GM12878 (cell line): ENCODE measurements around the gene RYK. TPM values are rescaled to one million over a fixed set of nuclear protein-coding genes. Genes with fewer than 3 reads are reported as not detected.

Source experiments
- ATAC-seq: fragments of 200-7000 bp; cut with Tn5 transposase; 3 replicates; pipeline ENCODE4 v1.9.1; 2020; ENCODE audit warnings: mild to moderate bottlenecking, moderate library complexity
- BruUV-seq: library from RNA; stranded (reverse); fragments of 400-500 nt; replicated peaks from 2 replicates; lab custom pipeline; 2021; lab: Mats Ljungman, UMichigan
- CTCF ChIA-PET: fragments of 300-600 bp; sonication (Branson Sonifier 250); formaldehyde crosslinking; extraction: SDS; loops from one replicate; lab custom pipeline; 2021; ENCODE audit warnings: inconsistent platforms; lab: Yijun Ruan, JAX
- POLR2A ChIA-PET: fragments of 350-600 bp; formaldehyde crosslinking; extraction: SDS; loops from one replicate; lab custom pipeline; 2021; ENCODE audit warnings: inconsistent platforms; lab: Charles Lee
- RAD21 ChIA-PET: fragments of 300-600 bp; sonication (Branson Sonifier 250); formaldehyde crosslinking; loops from one replicate; lab custom pipeline; 2023; ENCODE audit warnings: antibody characterized with exemption; ENCODE audit not compliant: unreplicated experiment; lab: Charles Lee
- SMC1A ChIA-PET: fragments of 300-600 bp; sonication (Branson Sonifier 250); formaldehyde crosslinking; loops from one replicate; lab custom pipeline; 2023; ENCODE audit not compliant: unreplicated experiment, uncharacterized antibody; lab: Charles Lee
- DNase-seq: peaks from one replicate; pipeline ENCODE4 v3.0.0-alpha.2; 2011; ENCODE audit warnings: low read depth, low spot score
- FAIRE-seq: peaks from 3 replicates; lab custom pipeline; 2011; peaks lifted over from hg19 to GRCh38; lab: Jason Lieb, UNC
- H2AFZ ChIP-seq: 2 replicates; pipeline ENCODE4 v1.6.0; 2011; ENCODE audit warnings: low read depth, low read length, control low read depth; ENCODE audit not compliant: control insufficient read depth
- H3K27ac ChIP-seq: 2 replicates; pipeline ENCODE4 v1.5.1; 2011; ENCODE audit warnings: control low read depth; ENCODE audit not compliant: control insufficient read depth, insufficient read depth
- H3K27me3 ChIP-seq, 2 experiments: replicated peaks in 1 of 2; 2 replicates each; pipeline versions ENCODE4 v1.6.0 to v1.6.1; 2011; ENCODE audit warnings: low read length in 1 of 2; ENCODE audit not compliant: control insufficient read depth in 2 of 2, insufficient read depth in 2 of 2
- H3K36me3 ChIP-seq, 2 experiments: 2 replicates each; pipeline ENCODE4 v1.5.1; 2011; ENCODE audit warnings: low read length in 1 of 2; ENCODE audit not compliant: control insufficient read depth in 2 of 2, insufficient read depth in 2 of 2
- H3K4me1 ChIP-seq: 2 replicates; pipeline ENCODE4 v1.6.1; 2011; ENCODE audit warnings: mild to moderate bottlenecking, low read length, moderate library complexity, mixed read lengths; ENCODE audit not compliant: control insufficient read depth, insufficient read depth
- H3K4me2 ChIP-seq: 2 replicates; pipeline ENCODE4 v1.6.0; 2011; ENCODE audit warnings: control low read depth; ENCODE audit not compliant: control insufficient read depth, insufficient read depth
- H3K4me3 ChIP-seq: fragments of 200-600 bp; sonication (generic); 2 replicates; pipeline ENCODE4 v1.5.1; 2016
- H3K79me2 ChIP-seq: 2 replicates; pipeline ENCODE4 v1.6.0; 2011; ENCODE audit warnings: low read length; ENCODE audit not compliant: control insufficient read depth, insufficient read depth
- H3K9ac ChIP-seq: 2 replicates; pipeline ENCODE4 v1.8.0; 2011; ENCODE audit warnings: low read length, control low read depth, mixed read lengths; ENCODE audit not compliant: control insufficient read depth, insufficient read depth
- H3K9me3 ChIP-seq: replicated peaks from 3 replicates; pipeline ENCODE4 v1.5.1; 2011; ENCODE audit warnings: mild to moderate bottlenecking, low read length; ENCODE audit not compliant: control insufficient read depth, insufficient read depth
- H4K20me1 ChIP-seq: 2 replicates; pipeline ENCODE4 v1.6.0; 2011; ENCODE audit not compliant: control insufficient read depth, insufficient read depth
- ATF7 ChIP-seq: fragments of 450-650 bp; IDR thresholded peaks from 2 replicates; pipeline ENCODE4 v1.6.1; 2016; ENCODE audit warnings: low read depth, mild to moderate bottlenecking
- CHD2 ChIP-seq: IDR thresholded peaks from 2 replicates; pipeline ENCODE4 v1.6.1; 2011; ENCODE audit warnings: low read depth, low read length, improper control_type of control experiment, borderline replicate concordance
- ESRRA ChIP-seq: IDR thresholded peaks from 2 replicates; pipeline ENCODE4 v1.6.1; 2012; ENCODE audit warnings: mild to moderate bottlenecking, low read length, improper control_type of control experiment
- FOS ChIP-seq: IDR thresholded peaks from 3 replicates; pipeline ENCODE4 v1.6.1; 2011; ENCODE audit warnings: borderline replicate concordance; ENCODE audit not compliant: insufficient read length; ENCODE audit errors: extremely low read depth
- IRF4 ChIP-seq: IDR thresholded peaks from 2 replicates; pipeline ENCODE4 v1.6.1; 2011; ENCODE audit warnings: low read depth, low read length
- JUNB ChIP-seq: IDR thresholded peaks from 2 replicates; pipeline ENCODE4 v1.6.1; 2016; ENCODE audit warnings: antibody characterized with exemption, mild to moderate bottlenecking
- KDM1A ChIP-seq: fragments of 200-600 bp; sonication (generic); IDR thresholded peaks from 2 replicates; pipeline ENCODE4 v1.6.1; 2016; ENCODE audit warnings: borderline replicate concordance
- KLF5 ChIP-seq: fragments of 450-650 bp; IDR thresholded peaks from 2 replicates; pipeline ENCODE4 v1.6.1; 2014; ENCODE audit warnings: mild to moderate bottlenecking; ENCODE audit not compliant: partially characterized antibody
- MEF2B ChIP-seq: fragments of 450-650 bp; IDR thresholded peaks from 2 replicates; pipeline ENCODE4 v1.6.1; 2018; ENCODE audit warnings: mild to moderate bottlenecking, moderate library complexity; ENCODE audit not compliant: partially characterized antibody, poor library complexity, severe bottlenecking
- NFIC ChIP-seq: IDR thresholded peaks from 2 replicates; pipeline ENCODE4 v1.6.1; 2012; ENCODE audit warnings: low read depth, mild to moderate bottlenecking, inconsistent platforms, low read length, moderate library complexity
- NR2C1 ChIP-seq: fragments of 450-650 bp; IDR thresholded peaks from 2 replicates; pipeline ENCODE4 v1.6.1; 2017; ENCODE audit warnings: antibody characterized with exemption, mild to moderate bottlenecking, moderate library complexity
- POLR2AphosphoS2 ChIP-seq: IDR thresholded peaks from 2 replicates; pipeline ENCODE4 v1.6.1; 2011; ENCODE audit warnings: low read depth, mild to moderate bottlenecking, low read length, improper control_type of control experiment, moderate library complexity
- RELA ChIP-seq: fragments of 450-650 bp; IDR thresholded peaks from 2 replicates; pipeline ENCODE4 v1.8.0; 2014; ENCODE audit warnings: borderline replicate concordance; ENCODE audit not compliant: partially characterized antibody
- RFX5 ChIP-seq: IDR thresholded peaks from 2 replicates; pipeline ENCODE4 v1.6.1; 2011; ENCODE audit warnings: low read depth, low read length, improper control_type of control experiment
- SIX5 ChIP-seq: IDR thresholded peaks from 2 replicates; pipeline ENCODE4 v1.6.1; 2011; ENCODE audit warnings: mild to moderate bottlenecking, low read depth, low read length, moderate library complexity; ENCODE audit not compliant: severe bottlenecking
- WGBS: methylation state at CpG from one replicate; pipeline ENCODE4 v1.1.6; 2016; ENCODE audit warnings: low lambda C conversion rate; ENCODE audit not compliant: insufficient replicate concordance, insufficient coverage; ENCODE audit errors: missing lambda C conversion rate; 5-methylcytosine and 5-hydroxymethylcytosine counted together
- in situ Hi-C: fragments of 300-500 bp; cut with MboI; formaldehyde crosslinking; loops from 9 replicates; pipeline ENCODE4 v1.14.3; 2018; ENCODE audit warnings: mixed read lengths
- intact Hi-C: fragments of 100-400 bp; cut with micrococcal nuclease; formaldehyde crosslinking; loops from one replicate; pipeline ENCODE4 v1.14.2; 2022; ENCODE audit not compliant: unreplicated experiment
- polyA plus RNA-seq, 11 experiments: library from polyadenylated mRNA; depleted of rRNA in 4 of 11; unstranded in 6 of 11; stranded (reverse) in 5 of 11; fragments of >200 nt; fragmentation: Nextera tagmentation in 4 of 11; fragmentation: Illumina TruSeq in 1 of 11; extraction: Ambion mirVana in 4 of 11; extraction: Trizol in 1 of 11; gene quantifications; 1 replicate in 1 of 11; 2 replicates in 10 of 11; pipeline versions ENCODE4 v1.2.1 to v1.2.3, GENCODE V29; 2011 to 2016; ENCODE audit warnings: inconsistent platforms in 2 of 11, missing spikeins in 2 of 11, low read depth in 1 of 11
- total RNA-seq, 4 experiments: library from RNA; depleted of rRNA in 3 of 4; stranded (reverse); fragments of >200 nt in 3 of 4; fragmentation: Illumina TruSeq in 1 of 4; extraction: Trizol in 1 of 4; gene quantifications; 2 replicates each; pipeline versions ENCODE4 v1.2.1 to v1.2.3, GENCODE V29; 2013 to 2021
- TF ChIP-seq, protein P1 (sequence below): fragments of 450-650 bp; IDR thresholded peaks from 2 replicates; pipeline ENCODE4 v1.6.1; 2017; ENCODE audit warnings: mild to moderate bottlenecking
- TF ChIP-seq, protein P2 (sequence below): IDR thresholded peaks from 2 replicates; pipeline ENCODE4 v1.6.1; 2011; ENCODE audit warnings: low read depth, low read length, improper control_type of control experiment, borderline replicate concordance
- TF ChIP-seq, protein P3 (sequence below): fragments of 450-650 bp; IDR thresholded peaks from 2 replicates; pipeline ENCODE4 v1.6.1; 2017; ENCODE audit warnings: mild to moderate bottlenecking, moderate library complexity

Gene RYK
- total and polyA plus RNA-seq, 10 of the 15 experiments (the other 5 are each of a cell fraction or from before 2014, with no cell fraction given), result 2.0 to 25.1 (median 11.1) TPM

DNA sequence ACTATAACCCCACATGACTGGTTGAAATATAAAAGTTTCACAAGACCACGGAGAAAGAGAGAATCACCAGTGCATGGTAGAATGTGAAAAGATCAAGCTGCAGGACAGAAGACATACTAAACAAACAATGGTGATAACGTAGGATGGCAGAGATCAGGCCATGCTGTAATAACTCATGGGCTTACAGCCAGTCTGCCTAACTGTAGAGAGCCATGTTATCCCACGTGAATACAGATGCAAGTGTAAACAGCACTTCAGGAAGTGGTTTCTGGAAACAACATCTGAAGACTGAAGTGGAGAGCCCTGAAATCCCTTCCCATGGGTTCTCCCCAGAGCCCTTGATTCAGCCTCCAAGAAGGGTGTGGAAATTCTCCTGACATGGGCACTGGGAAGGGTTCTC lies 117.7 kb downstream of the RYK start (continued):
- no peak for TF ChIP-seq POLR2AphosphoS2
- TF ChIP-seq, all 136 proteins: peak for 0

DNA sequence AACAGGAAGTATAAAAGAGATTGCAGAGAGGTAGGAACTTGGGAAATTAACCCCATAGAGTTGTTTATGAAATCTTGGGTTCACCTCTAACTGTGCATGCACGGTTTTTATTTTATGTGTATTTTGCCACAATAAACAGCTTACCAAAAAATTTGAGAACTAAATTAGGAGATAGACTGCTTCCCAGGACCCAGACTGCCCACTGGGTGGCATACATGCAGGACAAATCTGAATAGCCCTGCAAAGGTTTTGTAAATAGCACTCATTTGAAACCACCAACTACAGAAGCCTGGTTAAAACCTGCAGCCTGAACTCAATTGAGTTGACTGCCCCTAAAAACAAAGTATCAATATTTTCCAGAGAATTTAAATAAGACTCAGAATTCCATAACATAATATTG lies 124.5 kb downstream of the RYK start:
- Histone ChIP-seq H3K79me2 (no peaks in the 10 kb centered on the region), H3K4me3 (no peak overlapping the region), H3K9me3 (no peaks in the 10 kb centered on the region; the same call in 2 of the 3 replicates), H3K4me2 (no peak overlapping the region), H3K9ac (no peak overlapping the region), H3K36me3 (no peaks in the 10 kb centered on the region), H2AFZ (no peak overlapping the region), H3K4me1 (no peaks in the 10 kb centered on the region), H4K20me1 (no peaks in the 10 kb centered on the region), H3K27ac (no peak overlapping the region), H3K27me3 (no peaks in the 10 kb centered on the region)
- 0% methylated on average over 1 of the region's 1 CpG for WGBS
- POLR2A ChIA-PET, result no interaction called here
- no peak for TF ChIP-seq KDM1A
- TF ChIP-seq, protein P1, sequence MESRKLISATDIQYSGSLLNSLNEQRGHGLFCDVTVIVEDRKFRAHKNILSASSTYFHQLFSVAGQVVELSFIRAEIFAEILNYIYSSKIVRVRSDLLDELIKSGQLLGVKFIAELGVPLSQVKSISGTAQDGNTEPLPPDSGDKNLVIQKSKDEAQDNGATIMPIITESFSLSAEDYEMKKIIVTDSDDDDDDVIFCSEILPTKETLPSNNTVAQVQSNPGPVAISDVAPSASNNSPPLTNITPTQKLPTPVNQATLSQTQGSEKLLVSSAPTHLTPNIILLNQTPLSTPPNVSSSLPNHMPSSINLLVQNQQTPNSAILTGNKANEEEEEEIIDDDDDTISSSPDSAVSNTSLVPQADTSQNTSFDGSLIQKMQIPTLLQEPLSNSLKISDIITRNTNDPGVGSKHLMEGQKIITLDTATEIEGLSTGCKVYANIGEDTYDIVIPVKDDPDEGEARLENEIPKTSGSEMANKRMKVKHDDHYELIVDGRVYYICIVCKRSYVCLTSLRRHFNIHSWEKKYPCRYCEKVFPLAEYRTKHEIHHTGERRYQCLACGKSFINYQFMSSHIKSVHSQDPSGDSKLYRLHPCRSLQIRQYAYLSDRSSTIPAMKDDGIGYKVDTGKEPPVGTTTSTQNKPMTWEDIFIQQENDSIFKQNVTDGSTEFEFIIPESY, result no peak
- no peak for TF ChIP-seq CHD2
- no peak for TF ChIP-seq IRF4
- TF ChIP-seq FOS, result no peak
- TF ChIP-seq NR2C1, result no peak
- TF ChIP-seq, protein P2, sequence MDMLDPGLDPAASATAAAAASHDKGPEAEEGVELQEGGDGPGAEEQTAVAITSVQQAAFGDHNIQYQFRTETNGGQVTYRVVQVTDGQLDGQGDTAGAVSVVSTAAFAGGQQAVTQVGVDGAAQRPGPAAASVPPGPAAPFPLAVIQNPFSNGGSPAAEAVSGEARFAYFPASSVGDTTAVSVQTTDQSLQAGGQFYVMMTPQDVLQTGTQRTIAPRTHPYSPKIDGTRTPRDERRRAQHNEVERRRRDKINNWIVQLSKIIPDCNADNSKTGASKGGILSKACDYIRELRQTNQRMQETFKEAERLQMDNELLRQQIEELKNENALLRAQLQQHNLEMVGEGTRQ, result no peak
- TF ChIP-seq RFX5, result no peak
- no peak for TF ChIP-seq RELA
- TF ChIP-seq, protein P3, sequence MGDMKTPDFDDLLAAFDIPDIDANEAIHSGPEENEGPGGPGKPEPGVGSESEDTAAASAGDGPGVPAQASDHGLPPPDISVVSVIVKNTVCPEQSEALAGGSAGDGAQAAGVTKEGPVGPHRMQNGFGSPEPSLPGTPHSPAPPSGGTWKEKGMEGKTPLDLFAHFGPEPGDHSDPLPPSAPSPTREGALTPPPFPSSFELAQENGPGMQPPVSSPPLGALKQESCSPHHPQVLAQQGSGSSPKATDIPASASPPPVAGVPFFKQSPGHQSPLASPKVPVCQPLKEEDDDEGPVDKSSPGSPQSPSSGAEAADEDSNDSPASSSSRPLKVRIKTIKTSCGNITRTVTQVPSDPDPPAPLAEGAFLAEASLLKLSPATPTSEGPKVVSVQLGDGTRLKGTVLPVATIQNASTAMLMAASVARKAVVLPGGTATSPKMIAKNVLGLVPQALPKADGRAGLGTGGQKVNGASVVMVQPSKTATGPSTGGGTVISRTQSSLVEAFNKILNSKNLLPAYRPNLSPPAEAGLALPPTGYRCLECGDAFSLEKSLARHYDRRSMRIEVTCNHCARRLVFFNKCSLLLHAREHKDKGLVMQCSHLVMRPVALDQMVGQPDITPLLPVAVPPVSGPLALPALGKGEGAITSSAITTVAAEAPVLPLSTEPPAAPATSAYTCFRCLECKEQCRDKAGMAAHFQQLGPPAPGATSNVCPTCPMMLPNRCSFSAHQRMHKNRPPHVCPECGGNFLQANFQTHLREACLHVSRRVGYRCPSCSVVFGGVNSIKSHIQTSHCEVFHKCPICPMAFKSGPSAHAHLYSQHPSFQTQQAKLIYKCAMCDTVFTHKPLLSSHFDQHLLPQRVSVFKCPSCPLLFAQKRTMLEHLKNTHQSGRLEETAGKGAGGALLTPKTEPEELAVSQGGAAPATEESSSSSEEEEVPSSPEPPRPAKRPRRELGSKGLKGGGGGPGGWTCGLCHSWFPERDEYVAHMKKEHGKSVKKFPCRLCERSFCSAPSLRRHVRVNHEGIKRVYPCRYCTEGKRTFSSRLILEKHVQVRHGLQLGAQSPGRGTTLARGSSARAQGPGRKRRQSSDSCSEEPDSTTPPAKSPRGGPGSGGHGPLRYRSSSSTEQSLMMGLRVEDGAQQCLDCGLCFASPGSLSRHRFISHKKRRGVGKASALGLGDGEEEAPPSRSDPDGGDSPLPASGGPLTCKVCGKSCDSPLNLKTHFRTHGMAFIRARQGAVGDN, result no peak
- TF ChIP-seq ESRRA, result no peak
- TF ChIP-seq KLF5, result no peak
- TF ChIP-seq JUNB, result no peak
- no peak for TF ChIP-seq MEF2B
- no peak for TF ChIP-seq SIX5
- TF ChIP-seq ATF7, result no peak
- TF ChIP-seq NFIC, result no peak
- DNase-seq (no peak), FAIRE-seq (no peak), ATAC-seq (no peak)
- BruUV-seq, result no TSS peak
- in situ Hi-C loops, result no loop called here
- SMC1A ChIA-PET, result no interaction called here
- intact Hi-C loops, result no loop called here
- CTCF ChIA-PET, result no interaction called here
- RAD21 ChIA-PET, result no interaction called here
